ENCODE data around the gene SLC26A11. TPM values are rescaled to one million over a fixed set of nuclear protein-coding genes. Genes with fewer than 3 reads are reported as not detected.

Gene SLC26A11
- total RNA-seq, 1 experiment from 2014 or later = 37.1 TPM

GRCh38 chr17:80227666-80228065 lies 7.4 kb downstream of the SLC26A11 start:
- no peak overlapping the region for H3K4me3 ChIP-seq (ENCODE audit: low read depth, low read length)
- H3K4me1 Mint-ChIP-seq (ENCODE audit: low read depth, unreplicated experiment) = peaks cover 8% of the 10 kb centered on the region
- H3K27ac Mint-ChIP-seq (ENCODE audit: unreplicated experiment) = no peak overlapping the region
- TF ChIP-seq CTCF (IDR thresholded peaks at IDR 0.05; ENCODE audit: insufficient read depth in 1 of 2, low read depth in 1 of 2, low read length in 1 of 2, severe bottlenecking in 1 of 2, unreplicated experiment in 1 of 2) = no peak
- H3K4me1 ChIP-seq = no peaks in the 10 kb centered on the region; the same call in 1 of the 2 replicates
- ChIA-PET CTCF (no interaction called here), POLR2A (no interaction called here)
- no peak for DNase-seq
- no peaks in the 10 kb centered on the region for H3K27me3 ChIP-seq (replicated peaks; ENCODE audit: control insufficient read depth, insufficient read depth, low read length)
- intact Hi-C loops (cut with micrococcal nuclease; ENCODE audit: unreplicated experiment) = no loop called here
- no TSS peak for BruUV-seq (replicated peaks)
- H3K36me3 ChIP-seq (ENCODE audit: control insufficient read depth, insufficient read depth, low read length) = no peaks in the 10 kb centered on the region
- H3K4me3 Mint-ChIP-seq (ENCODE audit: unreplicated experiment) = no peak overlapping the region
- H3K9me3 Mint-ChIP-seq (ENCODE audit: unreplicated experiment) = peaks cover 8% of the 10 kb centered on the region
- peaks cover 26% of the 10 kb centered on the region for H3K36me3 Mint-ChIP-seq (ENCODE audit: insufficient read depth, unreplicated experiment)
- H3K9me3 ChIP-seq = peaks cover 15% of the 10 kb centered on the region
- no peaks in the 10 kb centered on the region for H3K27me3 Mint-ChIP-seq (ENCODE audit: insufficient read depth, unreplicated experiment)

- CTCF ChIA-PET = no interaction called here
- H3K9me3 Mint-ChIP-seq (ENCODE audit: unreplicated experiment) = peaks cover 13% of the 10 kb centered on the region
- BruUV-seq (replicated peaks) = no TSS peak
Observed at GRCh38 chr17:80228477-80228876, 8.2 kb downstream of the SLC26A11 start.

DNA sequence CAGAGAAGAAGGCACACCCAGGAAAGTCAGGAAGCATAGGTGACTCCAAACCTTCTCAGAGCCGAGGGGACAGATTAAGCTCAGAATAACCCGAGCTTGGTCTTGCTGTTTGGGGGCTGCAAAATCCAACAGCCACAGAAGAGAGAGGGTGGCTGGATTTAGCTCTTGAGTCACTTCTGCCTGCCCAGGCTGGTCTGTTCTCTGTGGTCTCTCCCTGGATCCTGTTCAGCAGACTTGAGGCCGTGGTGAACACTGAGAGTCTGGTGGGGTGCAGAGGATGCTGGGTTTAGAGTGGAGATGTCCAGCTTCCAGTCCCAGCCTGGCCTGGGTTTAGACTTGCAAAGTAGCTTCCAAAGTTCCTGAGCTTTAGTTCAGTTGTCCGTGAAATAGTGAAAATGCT lies 8.8 kb downstream of the SLC26A11 start:
- H3K4me1 ChIP-seq = no peaks in the 10 kb centered on the region; the same call in 1 of the 2 replicates
- Mint-ChIP-seq H3K36me3 (ENCODE audit: insufficient read depth, unreplicated experiment) (peaks cover 34% of the 10 kb centered on the region), H3K27ac (ENCODE audit: unreplicated experiment) (no peak overlapping the region), H3K27me3 (ENCODE audit: insufficient read depth, unreplicated experiment) (no peaks in the 10 kb centered on the region), H3K9me3 (ENCODE audit: unreplicated experiment) (peaks cover 13% of the 10 kb centered on the region), H3K4me1 (ENCODE audit: low read depth, unreplicated experiment) (peaks cover 5% of the 10 kb centered on the region), H3K4me3 (ENCODE audit: unreplicated experiment) (no peak overlapping the region)
- H3K4me3 ChIP-seq (ENCODE audit: low read depth, low read length) = no peak overlapping the region
- no TSS peak for BruUV-seq (replicated peaks)
- intact Hi-C loops (cut with micrococcal nuclease; ENCODE audit: unreplicated experiment) = no loop called here
- ChIA-PET CTCF (no interaction called here), POLR2A (no interaction called here)
- no peak for DNase-seq
- no peak for TF ChIP-seq CTCF (IDR thresholded peaks at IDR 0.05; ENCODE audit: insufficient read depth in 1 of 2, low read depth in 1 of 2, low read length in 1 of 2, severe bottlenecking in 1 of 2, unreplicated experiment in 1 of 2)
- peaks cover 23% of the 10 kb centered on the region for H3K9me3 ChIP-seq
- H3K27me3 ChIP-seq (replicated peaks; ENCODE audit: control insufficient read depth, insufficient read depth, low read length) = no peaks in the 10 kb centered on the region
- no peaks in the 10 kb centered on the region for H3K36me3 ChIP-seq (ENCODE audit: control insufficient read depth, insufficient read depth, low read length)

More at GRCh38 chr17:80228477-80228876, 8.2 kb downstream of the SLC26A11 start:
- H3K36me3 ChIP-seq (ENCODE audit: control insufficient read depth, insufficient read depth, low read length) = no peaks in the 10 kb centered on the region
- H3K36me3 Mint-ChIP-seq (ENCODE audit: insufficient read depth, unreplicated experiment) = peaks cover 32% of the 10 kb centered on the region
- no peak for DNase-seq
- H3K27me3 Mint-ChIP-seq (ENCODE audit: insufficient read depth, unreplicated experiment) = no peaks in the 10 kb centered on the region
- no peaks in the 10 kb centered on the region; the same call in 1 of the 2 replicates for H3K4me1 ChIP-seq
- H3K4me3 ChIP-seq (ENCODE audit: low read depth, low read length) = no peak overlapping the region
- no peak overlapping the region for H3K27ac Mint-ChIP-seq (ENCODE audit: unreplicated experiment)
- H3K4me1 Mint-ChIP-seq (ENCODE audit: low read depth, unreplicated experiment) = peaks cover 8% of the 10 kb centered on the region
- POLR2A ChIA-PET = no interaction called here
- TF ChIP-seq CTCF (IDR thresholded peaks at IDR 0.05; ENCODE audit: insufficient read depth in 1 of 2, low read depth in 1 of 2, low read length in 1 of 2, severe bottlenecking in 1 of 2, unreplicated experiment in 1 of 2) = no peak
- peaks cover 21% of the 10 kb centered on the region for H3K9me3 ChIP-seq
- H3K27me3 ChIP-seq (replicated peaks; ENCODE audit: control insufficient read depth, insufficient read depth, low read length) = no peaks in the 10 kb centered on the region
- intact Hi-C loops (cut with micrococcal nuclease; ENCODE audit: unreplicated experiment) = no loop called here
- no peak overlapping the region for H3K4me3 Mint-ChIP-seq (ENCODE audit: unreplicated experiment)

Measured in Caco-2 (cell line).